ENCODE results near the gene EPHB1. TPM values are rescaled to one million over a fixed set of nuclear protein-coding genes. Genes with fewer than 3 reads are reported as not detected.
A peak's percentile ranks its signal among the peaks of the same experiment; 100 is the strongest.

Gene EPHB1
- total RNA-seq, 1 donor from 2014 or later, result 1.6 TPM

GRCh38 chr3:134928392-134928791 lies 133.3 kb downstream of the EPHB1 start:
- Histone ChIP-seq H3K4me3 (no peak overlapping the region), H3K4me1 (no peaks in the 10 kb centered on the region), H3K36me3 (no peaks in the 10 kb centered on the region), H3K27ac (no peak overlapping the region), H3K27me3 (no peaks in the 10 kb centered on the region), H3K9me3 (peaks cover 5% of the 10 kb centered on the region)
- no peak for TF ChIP-seq CTCF (IDR thresholded peaks at IDR 0.05)
- DNase-seq (no peak), ATAC-seq (no peak)
- intact Hi-C loops (cut with DNase I), result no loop called here

- intact Hi-C loops (cut with DNase I), result no loop called here
- Histone ChIP-seq H3K4me3 (no peak overlapping the region), H3K27ac (no peak overlapping the region), H3K27me3 (no peaks in the 10 kb centered on the region), H3K36me3 (no peaks in the 10 kb centered on the region), H3K4me1 (no peaks in the 10 kb centered on the region), H3K9me3 (peaks cover 5% of the 10 kb centered on the region)
- ATAC-seq, result no peak
- no peak for TF ChIP-seq CTCF (IDR thresholded peaks at IDR 0.05)
- no peak for DNase-seq
Observed at GRCh38 chr3:134928819-134929218, 133.8 kb downstream of the EPHB1 start.

- no peaks in the 10 kb centered on the region for H3K4me1 ChIP-seq
- H3K36me3 ChIP-seq, result no peaks in the 10 kb centered on the region
- H3K9me3 ChIP-seq, result no peaks in the 10 kb centered on the region
- DNase-seq, result no peak
- no peak overlapping the region for H3K4me3 ChIP-seq
- intact Hi-C loops (cut with DNase I), result no loop called here
- no peak for TF ChIP-seq CTCF (IDR thresholded peaks at IDR 0.05)
- H3K27me3 ChIP-seq, result no peaks in the 10 kb centered on the region
- no peak overlapping the region for H3K27ac ChIP-seq
- ATAC-seq, result no peak
Observed at GRCh38 chr3:134929976-134930375, 134.9 kb downstream of the EPHB1 start.

- intact Hi-C loops (cut with DNase I), result no loop called here
- H3K36me3 ChIP-seq, result no peaks in the 10 kb centered on the region
- no peaks in the 10 kb centered on the region for H3K4me1 ChIP-seq
- H3K27me3 ChIP-seq, result no peaks in the 10 kb centered on the region
- no peak overlapping the region for H3K4me3 ChIP-seq
- ATAC-seq (peak; percentile 21), DNase-seq (no peak)
- H3K9me3 ChIP-seq, result no peaks in the 10 kb centered on the region
- TF ChIP-seq CTCF (IDR thresholded peaks at IDR 0.05), result no peak
- no peak overlapping the region for H3K27ac ChIP-seq
Observed at GRCh38 chr3:134931045-134931785, 136.2 kb downstream of the EPHB1 start.

- no peak for DNase-seq
- Histone ChIP-seq H3K9me3 (no peaks in the 10 kb centered on the region), H3K27ac (no peak overlapping the region), H3K4me1 (no peaks in the 10 kb centered on the region), H3K27me3 (no peaks in the 10 kb centered on the region), H3K4me3 (no peak overlapping the region), H3K36me3 (no peaks in the 10 kb centered on the region)
- no peak for ATAC-seq
- intact Hi-C loops (cut with DNase I), result no loop called here
- no peak for TF ChIP-seq CTCF (IDR thresholded peaks at IDR 0.05)
Observed at GRCh38 chr3:134932035-134932434, 137.0 kb downstream of the EPHB1 start.

- Histone ChIP-seq H3K27me3 (no peaks in the 10 kb centered on the region), H3K4me3 (no peak overlapping the region), H3K4me1 (no peaks in the 10 kb centered on the region), H3K36me3 (no peaks in the 10 kb centered on the region), H3K27ac (no peak overlapping the region), H3K9me3 (no peaks in the 10 kb centered on the region)
- DNase-seq, result no peak
- no peak for ATAC-seq
- intact Hi-C loops (cut with DNase I), result no loop called here
- no peak for TF ChIP-seq CTCF (IDR thresholded peaks at IDR 0.05)
Observed at GRCh38 chr3:134933997-134934396, 138.9 kb downstream of the EPHB1 start.

Measured in upper lobe of right lung (tissue), 1 donor.